OCI-LY3 (cell line): ENCODE measurements around the gene SPSB1.

Source experiments
- CTCF ChIP-seq: fragments of 200-600, 300-600 bp; sonication (generic); IDR thresholded peaks from 2 replicates; pipeline ENCODE4 v1.5.1; 2014; ENCODE audit warnings: antibody characterized with exemption, low read length, low read depth
- EZH2phosphoT487 ChIP-seq: fragments of 200-600 bp; shearing (Covaris generic); IDR thresholded peaks from 2 replicates; pipeline ENCODE4 v1.6.1; 2018; ENCODE audit warnings: antibody characterized with exemption, mixed run types, low read depth

- no peak for TF ChIP-seq EZH2phosphoT487
- TF ChIP-seq CTCF: no peak
These were observed 19.5 kb upstream of the SPSB1 start for GRCh38 chr1:9273177-9273576.
